Measurements from ENCODE around the gene NAA25.

DNA sequence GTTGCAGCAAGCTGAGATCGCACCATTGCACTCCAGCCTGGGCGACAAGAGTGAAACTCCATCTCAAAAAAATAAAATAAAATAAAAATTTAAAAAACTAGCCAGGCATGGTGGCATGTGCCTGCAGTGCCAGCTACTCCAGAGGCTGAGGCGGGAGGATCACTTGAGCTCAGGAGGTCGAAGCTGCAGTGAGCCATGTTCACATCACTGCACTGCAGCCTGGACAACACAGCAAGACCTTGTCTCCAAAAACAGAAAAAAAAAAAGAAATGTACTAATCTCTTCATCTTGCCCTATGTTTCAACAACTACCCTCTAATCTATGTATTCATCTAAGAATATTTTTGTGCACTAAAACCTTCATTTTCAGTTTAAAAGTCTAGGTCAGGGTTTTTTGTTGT, 6.5 kb downstream of the NAA25 start:
- no peak for TF ChIP-seq EZH2 (IDR thresholded peaks at IDR 0.05; ENCODE audit: borderline replicate concordance, low read depth, low read length, severe bottlenecking)
- TF ChIP-seq, protein P1, sequence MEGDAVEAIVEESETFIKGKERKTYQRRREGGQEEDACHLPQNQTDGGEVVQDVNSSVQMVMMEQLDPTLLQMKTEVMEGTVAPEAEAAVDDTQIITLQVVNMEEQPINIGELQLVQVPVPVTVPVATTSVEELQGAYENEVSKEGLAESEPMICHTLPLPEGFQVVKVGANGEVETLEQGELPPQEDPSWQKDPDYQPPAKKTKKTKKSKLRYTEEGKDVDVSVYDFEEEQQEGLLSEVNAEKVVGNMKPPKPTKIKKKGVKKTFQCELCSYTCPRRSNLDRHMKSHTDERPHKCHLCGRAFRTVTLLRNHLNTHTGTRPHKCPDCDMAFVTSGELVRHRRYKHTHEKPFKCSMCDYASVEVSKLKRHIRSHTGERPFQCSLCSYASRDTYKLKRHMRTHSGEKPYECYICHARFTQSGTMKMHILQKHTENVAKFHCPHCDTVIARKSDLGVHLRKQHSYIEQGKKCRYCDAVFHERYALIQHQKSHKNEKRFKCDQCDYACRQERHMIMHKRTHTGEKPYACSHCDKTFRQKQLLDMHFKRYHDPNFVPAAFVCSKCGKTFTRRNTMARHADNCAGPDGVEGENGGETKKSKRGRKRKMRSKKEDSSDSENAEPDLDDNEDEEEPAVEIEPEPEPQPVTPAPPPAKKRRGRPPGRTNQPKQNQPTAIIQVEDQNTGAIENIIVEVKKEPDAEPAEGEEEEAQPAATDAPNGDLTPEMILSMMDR (IDR thresholded peaks at IDR 0.05; ENCODE audit: extremely low read depth in 1 of 2, insufficient read depth in 1 of 2, low read depth in 1 of 2, low read length in 2 of 2): no peak
- no peak for TF ChIP-seq JUN (IDR thresholded peaks at IDR 0.05; ENCODE audit: borderline replicate concordance, insufficient read depth, insufficient read length, low read depth)

All from endothelial cell of umbilical vein (primary cell).